Panc1 (cell line): ENCODE data around the gene ATF5. TPM values are rescaled to one million over a fixed set of nuclear protein-coding genes. Genes with fewer than 3 reads are reported as not detected.

Source experiments
- ATAC-seq: fragments of 200-7000 bp; cut with Tn5 transposase; 2 replicates; pipeline ENCODE4 v1.9.1; 2020; ENCODE audit warnings: mild to moderate bottlenecking, moderate library complexity
- BruUV-seq: library from RNA; stranded (reverse); fragments of 400-500 nt; replicated peaks from 2 replicates; lab custom pipeline; 2021; lab: Mats Ljungman, UMichigan
- CTCF ChIA-PET: fragments of 300-600 bp; sonication (Branson Sonifier 250); formaldehyde crosslinking; loops from one replicate; lab custom pipeline; 2022; ENCODE audit warnings: antibody characterized with exemption; lab: Charles Lee
- POLR2A ChIA-PET: fragments of 300-600 bp; sonication (Branson Sonifier 250); formaldehyde crosslinking; loops from one replicate; lab custom pipeline; 2022; ENCODE audit warnings: antibody characterized with exemption; lab: Charles Lee
- DNase-seq: peaks from one replicate; pipeline ENCODE4 v3.0.0-alpha.2; 2010; ENCODE audit warnings: low read depth, low spot score
- H3K27ac ChIP-seq: 2 replicates; pipeline ENCODE4 v1.5.1; 2011; ENCODE audit warnings: mild to moderate bottlenecking, low read length, inconsistent platforms
- H3K27me3 ChIP-seq: fragments of 200-500 bp; sonication (Bioruptor generic); 2 replicates; pipeline ENCODE4 v1.6.0; 2014; ENCODE audit warnings: low read length, inconsistent platforms; ENCODE audit not compliant: control insufficient read depth, insufficient read depth
- H3K36me3 ChIP-seq: fragments of 200-500 bp; sonication (Bioruptor generic); 2 replicates; pipeline ENCODE4 v1.5.1; 2014; ENCODE audit warnings: inconsistent platforms, mild to moderate bottlenecking, low read length, moderate library complexity; ENCODE audit not compliant: control insufficient read depth, insufficient read depth
- H3K4me1 ChIP-seq: 2 replicates; pipeline ENCODE4 v1.5.1; 2011; ENCODE audit warnings: inconsistent platforms, mild to moderate bottlenecking, low read length, moderate library complexity; ENCODE audit not compliant: control insufficient read depth, insufficient read depth
- H3K4me3 ChIP-seq, 2 experiments: 2 replicates each; pipeline ENCODE4 v1.5.1; 2011 to 2012; ENCODE audit warnings: low read depth in 2 of 2, low read length in 2 of 2, mild to moderate bottlenecking in 2 of 2, inconsistent platforms in 1 of 2, moderate library complexity in 1 of 2
- H3K9me3 ChIP-seq: fragments of 200-500 bp; sonication (Bioruptor generic); 2 replicates; pipeline ENCODE4 v1.5.1; 2014; ENCODE audit warnings: low read depth, mild to moderate bottlenecking, inconsistent platforms, low read length, moderate library complexity; ENCODE audit not compliant: control insufficient read depth, insufficient read depth
- CTCF ChIP-seq: fragments of 450-650 bp; IDR thresholded peaks from 2 replicates; pipeline ENCODE4 v1.5.1; 2017; ENCODE audit warnings: mild to moderate bottlenecking
- POLR2AphosphoS5 ChIP-seq: IDR thresholded peaks from 2 replicates; pipeline ENCODE4 v1.6.1; 2012; ENCODE audit warnings: mild to moderate bottlenecking, low read depth, low read length, moderate library complexity
- REST ChIP-seq, 2 experiments: IDR thresholded peaks; 2 replicates each; pipeline ENCODE4 v1.6.1; 2011 to 2012; ENCODE audit warnings: low read depth in 2 of 2, control low read depth in 1 of 2, low read length in 1 of 2, mild to moderate bottlenecking in 1 of 2, moderate library complexity in 1 of 2; ENCODE audit not compliant: insufficient read depth in 1 of 2
- SIN3A ChIP-seq: IDR thresholded peaks from 2 replicates; pipeline ENCODE4 v1.6.1; 2012; ENCODE audit warnings: low read depth, mild to moderate bottlenecking, low read length, moderate library complexity, borderline replicate concordance; ENCODE audit not compliant: insufficient read depth
- TCF7L2 ChIP-seq: IDR thresholded peaks from 2 replicates; pipeline ENCODE4 v1.6.1; 2011; ENCODE audit warnings: mild to moderate bottlenecking, low read depth, low read length, inconsistent platforms
- in situ Hi-C: cut with HindIII; loops from 2 replicates; pipeline ENCODE4 v1.10.0; 2016; ENCODE audit warnings: low sequenced_read_pairs, low pct_unique_long_range_greater_than_20kb
- intact Hi-C: fragments of 100-400 bp; cut with micrococcal nuclease; formaldehyde crosslinking; loops from one replicate; pipeline ENCODE4 v1.10.0; 2022; ENCODE audit not compliant: unreplicated experiment
- total RNA-seq: library from RNA; stranded (reverse); gene quantifications from one replicate; pipeline ENCODE4 v1.2.1, GENCODE V29; 2021; ENCODE audit not compliant: unreplicated experiment

The ATF5 gene
- total RNA-seq, 1 experiment from 2014 or later, result 104 TPM

GRCh38 chr19:49887037-49887664, 41.9 kb upstream of the ATF5 start:
- Histone ChIP-seq H3K9me3 (no peaks in the 10 kb centered on the region), H3K4me3 (no peak overlapping the region), H3K36me3 (no peaks in the 10 kb centered on the region), H3K4me1 (no peaks in the 10 kb centered on the region), H3K27me3 (no peaks in the 10 kb centered on the region), H3K27ac (no peak overlapping the region)
- ATAC-seq (no peak), DNase-seq (no peak)
- ChIA-PET POLR2A (no interaction called here), CTCF (no interaction called here)
- no TSS peak for BruUV-seq
- intact Hi-C loops (no loop called here), in situ Hi-C loops (no loop called here)
- TF ChIP-seq CTCF (no peak), SIN3A (no peak), REST (IDR thresholded peaks at IDR 0.05; ENCODE audit: insufficient read depth in 1 of 2, low read depth in 2 of 2, low read length in 1 of 2) (no peak), POLR2AphosphoS5 (no peak), TCF7L2 (no peak)

GRCh38 chr19:49887665-49888509, 41.1 kb upstream of the ATF5 start:
- no peak overlapping the region for H3K4me3 ChIP-seq
- intact Hi-C loops (no loop called here), in situ Hi-C loops (no loop called here)
- no peaks in the 10 kb centered on the region for H3K9me3 ChIP-seq
- H3K4me1 ChIP-seq, result no peaks in the 10 kb centered on the region
- ChIA-PET POLR2A (interaction anchor here (0.6 kb wide), 1 partner anchor 10 kb away, joined by 4 read pairs; no protein-coding TSS in a partner anchor), CTCF (no interaction called here)
- ATAC-seq (no peak), DNase-seq (no peak)
- H3K27ac ChIP-seq, result no peak overlapping the region
- no peaks in the 10 kb centered on the region for H3K27me3 ChIP-seq
- TF ChIP-seq POLR2AphosphoS5, result no peak
- no peak for TF ChIP-seq CTCF
- no peak for TF ChIP-seq SIN3A
- no peak for TF ChIP-seq TCF7L2
- no peak for TF ChIP-seq REST (IDR thresholded peaks at IDR 0.05; ENCODE audit: insufficient read depth in 1 of 2, low read depth in 2 of 2, low read length in 1 of 2)
- no peaks in the 10 kb centered on the region for H3K36me3 ChIP-seq
- no TSS peak for BruUV-seq
